Anterior cingulate cortex (tissue), 58 donors: ENCODE results near the gene SLIT3.
"Not testable (repeated sequence)": the region's sequence is repeated elsewhere in the genome, so short reads cannot be mapped to it uniquely, and the experiment has no call there.

Experiments used
- DNase-seq, 58 donors: peaks; one replicate each; lab custom pipeline; 2025; lab: John Stamatoyannopoulos, UW

Gene SLIT3

GRCh38 chr5:169119288-169120048, 181.5 kb downstream of the SLIT3 start:
- DNase-seq = no peak

GRCh38 chr5:169116961-169117461, 183.9 kb downstream of the SLIT3 start:
- DNase-seq = no peak

GRCh38 chr5:169115461-169116124, 185.3 kb downstream of the SLIT3 start:
- no peak for DNase-seq

GRCh38 chr5:169114466-169115065, 186.4 kb downstream of the SLIT3 start:
- peak in 1 of 58 donors; percentile 4 for DNase-seq

- DNase-seq = peak in 13 of 58 donors; percentile 1 to 61 (median 15)
Observed at GRCh38 chr5:169112016-169112415, 188.9 kb downstream of the SLIT3 start.

GRCh38 chr5:169106911-169107706, 193.8 kb downstream of the SLIT3 start:
- peak in 1 of 58 donors; percentile 3 for DNase-seq

- not testable (repeated sequence) for DNase-seq
Observed at GRCh38 chr5:169105582-169105981, 195.4 kb downstream of the SLIT3 start.

GRCh38 chr5:169104937-169105494, 195.9 kb downstream of the SLIT3 start:
- no peak for DNase-seq

- no peak for DNase-seq
Observed at GRCh38 chr5:169103586-169104181, 197.3 kb downstream of the SLIT3 start.

- DNase-seq = no peak
Observed at GRCh38 chr5:169101966-169102365, 199.0 kb downstream of the SLIT3 start.

- DNase-seq = no peak
Observed at GRCh38 chr5:169100735-169101075, 200.2 kb downstream of the SLIT3 start.

GRCh38 chr5:169099801-169100734, 200.9 kb downstream of the SLIT3 start:
- DNase-seq = no peak

- DNase-seq = no peak
Observed at GRCh38 chr5:169098331-169099121, 202.4 kb downstream of the SLIT3 start.

GRCh38 chr5:169097374-169098326, 203.3 kb downstream of the SLIT3 start:
- no peak for DNase-seq

GRCh38 chr5:169095976-169096375, 205.0 kb downstream of the SLIT3 start:
- DNase-seq = no peak

GRCh38 chr5:169095410-169095960, 205.5 kb downstream of the SLIT3 start:
- DNase-seq = no peak
